Glomerular endothelial cell (primary cell): ENCODE data around the gene KHDC3L. TPM values are rescaled to one million over a fixed set of nuclear protein-coding genes. Genes with fewer than 3 reads are reported as not detected.
"Not testable (repeated sequence)": the region's sequence is repeated elsewhere in the genome, so short reads cannot be mapped to it uniquely, and the experiment has no call there.

Experiments used
- DNase-seq: peaks from one replicate; pipeline ENCODE4 v3.0.0-alpha.2; 2011; ENCODE audit warnings: low read depth, low spot score; ENCODE audit errors: extremely low read depth
- total RNA-seq: library from RNA; depleted of rRNA; stranded (reverse); fragments of >200 nt; gene quantifications from 2 replicates; pipeline ENCODE4 v1.2.3, GENCODE V29; 2015

KHDC3L gene
- total RNA-seq, 1 donor from 2014 or later, result not detected

- DNase-seq, result no peak
Measured at GRCh38 chr6:73369157-73369556, 6.7 kb downstream of the KHDC3L start.

- DNase-seq, result no peak
Measured at GRCh38 chr6:73369563-73369962, 7.1 kb downstream of the KHDC3L start, which contains the start of gene OOEP. Gene OOEP, minus strand, starts transcription at chr6:73369897. Its CDS starts 105 bp downstream, at chr6:73369792.

GRCh38 chr6:73371984-73372383 lies 9.5 kb downstream of the KHDC3L start:
- no peak for DNase-seq

- DNase-seq, result no peak
Measured at GRCh38 chr6:73372516-73372915, 10.1 kb downstream of the KHDC3L start.

- DNase-seq, result no peak
Measured at GRCh38 chr6:73375216-73375615, 12.8 kb downstream of the KHDC3L start.

- DNase-seq, result no peak
Measured at GRCh38 chr6:73377225-73377624, 14.8 kb downstream of the KHDC3L start.

- DNase-seq, result not testable (repeated sequence)
Measured at GRCh38 chr6:73381531-73381930, 19.1 kb downstream of the KHDC3L start.

GRCh38 chr6:73382462-73383113 lies 20.1 kb downstream of the KHDC3L start:
- no peak for DNase-seq

- DNase-seq, result no peak
Measured at GRCh38 chr6:73388433-73388799, 26.0 kb downstream of the KHDC3L start.

- DNase-seq, result no peak
Measured at GRCh38 chr6:73388800-73389512, 26.5 kb downstream of the KHDC3L start.

GRCh38 chr6:73389854-73390253 lies 27.4 kb downstream of the KHDC3L start:
- no peak for DNase-seq

- no peak for DNase-seq
Measured at GRCh38 chr6:73391675-73392074, 29.2 kb downstream of the KHDC3L start.

GRCh38 chr6:73392188-73392587 lies 29.7 kb downstream of the KHDC3L start:
- not testable (repeated sequence) for DNase-seq

GRCh38 chr6:73393278-73393677 lies 30.8 kb downstream of the KHDC3L start:
- no peak for DNase-seq

- no peak for DNase-seq
Measured at GRCh38 chr6:73394577-73395354, 32.3 kb downstream of the KHDC3L start, which contains the start of gene DDX43. Gene DDX43, plus strand, starts transcription at chr6:73394828. Its CDS starts 78 bp downstream, at chr6:73394906.

GRCh38 chr6:73395875-73396274 lies 33.4 kb downstream of the KHDC3L start:
- no peak for DNase-seq

- no peak for DNase-seq
Measured at GRCh38 chr6:73400656-73401055, 38.2 kb downstream of the KHDC3L start.

- DNase-seq, result no peak
Measured at GRCh38 chr6:73409395-73409794, 46.9 kb downstream of the KHDC3L start.

GRCh38 chr6:73413102-73413501 lies 50.6 kb downstream of the KHDC3L start:
- DNase-seq, result no peak
